ENCODE results near the gene RPS15A.

Gene RPS15A

DNA sequence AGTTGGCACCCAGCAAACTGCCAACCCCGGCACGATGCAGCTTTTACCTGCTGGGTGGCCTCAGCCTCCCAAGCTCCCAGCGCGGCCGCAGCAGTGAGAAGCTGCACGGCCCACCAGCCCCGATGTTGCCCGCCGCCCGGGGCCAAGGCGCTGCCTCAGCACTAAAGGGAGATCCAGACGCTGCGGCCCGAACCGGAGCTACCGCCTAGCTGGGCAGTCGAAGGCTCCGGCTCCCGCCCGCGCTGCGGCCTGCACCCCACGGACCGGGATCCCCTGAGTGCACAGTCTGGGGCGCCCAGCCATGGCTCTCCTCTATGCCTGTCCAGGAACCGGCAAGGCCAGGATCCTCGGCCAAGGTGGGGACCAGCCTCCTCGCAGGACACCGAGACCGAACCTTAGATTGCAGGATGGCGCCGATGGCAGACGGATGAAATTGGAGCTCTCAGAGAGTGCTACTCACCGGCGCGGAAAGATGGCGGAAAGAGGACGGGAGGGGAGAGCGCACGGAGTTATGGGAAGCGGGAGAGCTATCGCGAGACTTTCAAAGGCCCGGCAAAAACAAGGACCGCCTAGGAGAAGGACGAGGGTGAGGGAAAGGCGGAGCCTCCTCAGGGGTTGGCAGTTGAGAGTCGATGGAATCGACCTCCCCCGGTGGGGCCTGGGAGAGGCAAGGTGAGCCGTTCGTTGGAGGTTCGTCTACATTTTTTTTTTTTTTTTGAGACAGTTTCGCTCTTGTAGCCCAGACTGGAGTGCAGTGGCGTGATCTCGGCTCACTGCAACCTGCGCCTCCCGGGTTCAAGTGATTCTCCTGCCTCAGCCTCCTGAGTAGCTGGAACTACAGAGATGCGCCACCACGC lies at the start of gene RPS15A:
RPS15A (minus strand) TSS at position 485 of the 857 bp plus-strand sequence. CDS start 1,221 bp downstream, outside the sequence.
- peak; percentile 96 for DNase-seq
- Histone ChIP-seq H3K9me3 (ENCODE audit: severe bottlenecking) (no peaks in the 10 kb centered on the region), H3K4me3 (ENCODE audit: low read depth, low read length) (peak within 1 kb of the TSS; percentile 95), H3K36me3 (peaks cover 90% of the 10 kb centered on the region), H3K27ac (peak within 1 kb of the TSS; percentile 94), H3K27me3 (ENCODE audit: insufficient read depth, low read depth, severe bottlenecking) (no peaks in the 10 kb centered on the region)
- TF ChIP-seq, protein P1, sequence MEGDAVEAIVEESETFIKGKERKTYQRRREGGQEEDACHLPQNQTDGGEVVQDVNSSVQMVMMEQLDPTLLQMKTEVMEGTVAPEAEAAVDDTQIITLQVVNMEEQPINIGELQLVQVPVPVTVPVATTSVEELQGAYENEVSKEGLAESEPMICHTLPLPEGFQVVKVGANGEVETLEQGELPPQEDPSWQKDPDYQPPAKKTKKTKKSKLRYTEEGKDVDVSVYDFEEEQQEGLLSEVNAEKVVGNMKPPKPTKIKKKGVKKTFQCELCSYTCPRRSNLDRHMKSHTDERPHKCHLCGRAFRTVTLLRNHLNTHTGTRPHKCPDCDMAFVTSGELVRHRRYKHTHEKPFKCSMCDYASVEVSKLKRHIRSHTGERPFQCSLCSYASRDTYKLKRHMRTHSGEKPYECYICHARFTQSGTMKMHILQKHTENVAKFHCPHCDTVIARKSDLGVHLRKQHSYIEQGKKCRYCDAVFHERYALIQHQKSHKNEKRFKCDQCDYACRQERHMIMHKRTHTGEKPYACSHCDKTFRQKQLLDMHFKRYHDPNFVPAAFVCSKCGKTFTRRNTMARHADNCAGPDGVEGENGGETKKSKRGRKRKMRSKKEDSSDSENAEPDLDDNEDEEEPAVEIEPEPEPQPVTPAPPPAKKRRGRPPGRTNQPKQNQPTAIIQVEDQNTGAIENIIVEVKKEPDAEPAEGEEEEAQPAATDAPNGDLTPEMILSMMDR (IDR thresholded peaks at IDR 0.05; ENCODE audit: low read depth, low read length) = no peak

DNA sequence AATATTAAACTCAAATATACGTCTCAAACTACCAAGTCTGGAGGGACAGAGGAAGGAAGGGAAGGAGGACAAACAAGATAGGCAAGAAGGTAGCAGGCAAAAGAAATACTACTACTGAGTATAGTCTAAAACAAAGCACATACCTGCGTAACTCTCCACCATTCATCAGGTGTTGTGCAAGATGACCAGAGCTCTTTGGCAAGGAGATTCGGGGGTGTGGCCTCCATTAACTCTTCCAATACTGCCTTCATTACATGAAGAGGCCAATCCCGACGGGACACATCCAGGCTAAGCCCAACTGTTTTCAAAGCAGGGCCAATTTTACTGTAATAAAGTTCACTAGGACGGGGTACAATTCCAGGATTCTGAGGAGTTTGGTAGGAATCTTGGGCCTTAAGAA lies 49.4 kb upstream of the RPS15A start:
- peaks cover 82% of the 10 kb centered on the region for H3K36me3 ChIP-seq
- DNase-seq = no peak
- H3K27ac ChIP-seq = no peak overlapping the region
- no peaks in the 10 kb centered on the region for H3K9me3 ChIP-seq (ENCODE audit: severe bottlenecking)
- no peaks in the 10 kb centered on the region for H3K27me3 ChIP-seq (ENCODE audit: insufficient read depth, low read depth, severe bottlenecking)
- TF ChIP-seq, protein P1 (IDR thresholded peaks at IDR 0.05; ENCODE audit: low read depth, low read length) = no peak
- H3K4me3 ChIP-seq (ENCODE audit: low read depth, low read length) = no peak overlapping the region

DNA sequence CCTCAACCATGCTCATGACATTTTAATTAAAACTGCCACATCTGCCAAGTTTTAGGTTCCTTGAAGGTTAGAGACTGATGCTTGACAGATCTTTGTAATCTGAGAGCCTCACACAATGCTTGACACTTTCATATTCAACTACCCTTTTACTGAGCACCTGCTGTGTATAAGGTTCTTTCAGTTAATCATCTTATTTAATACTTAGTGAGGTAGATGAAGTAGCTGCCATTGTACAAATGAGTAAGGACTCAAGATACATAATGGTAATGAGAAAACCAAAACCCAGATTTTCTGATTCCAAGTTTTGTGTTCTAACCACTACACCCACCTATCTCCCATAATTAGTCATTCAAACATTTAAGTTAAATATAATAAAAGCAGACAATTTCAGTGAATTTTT lies 46.6 kb upstream of the RPS15A start:
- H3K4me3 ChIP-seq (ENCODE audit: low read depth, low read length) = no peak overlapping the region
- no peaks in the 10 kb centered on the region for H3K27me3 ChIP-seq (ENCODE audit: insufficient read depth, low read depth, severe bottlenecking)
- TF ChIP-seq, protein P1 (IDR thresholded peaks at IDR 0.05; ENCODE audit: low read depth, low read length) = no peak
- no peaks in the 10 kb centered on the region for H3K9me3 ChIP-seq (ENCODE audit: severe bottlenecking)
- no peak for DNase-seq
- peaks cover 91% of the 10 kb centered on the region for H3K36me3 ChIP-seq
- no peak overlapping the region for H3K27ac ChIP-seq

DNA sequence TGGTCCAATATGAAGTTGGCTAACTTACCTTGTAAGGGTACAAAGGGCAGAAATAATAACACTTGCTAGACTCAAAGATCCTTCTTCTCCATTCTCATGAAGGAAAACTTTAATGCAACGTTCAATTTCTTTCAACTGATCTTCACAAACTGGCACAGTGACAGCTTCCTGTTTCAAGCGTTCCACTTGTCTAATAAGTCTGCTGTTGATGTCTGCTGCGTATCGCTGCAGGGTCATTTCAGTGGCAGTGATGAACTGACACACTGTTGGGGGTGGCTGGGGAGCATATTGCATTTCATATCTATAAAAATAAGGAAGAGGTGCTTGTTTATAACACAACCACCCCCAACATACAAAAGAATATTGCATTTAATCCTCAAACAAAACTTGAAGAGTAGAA lies 44.7 kb upstream of the RPS15A start:
- TF ChIP-seq, protein P1 (IDR thresholded peaks at IDR 0.05; ENCODE audit: low read depth, low read length) = no peak
- DNase-seq = no peak
- no peak overlapping the region for H3K4me3 ChIP-seq (ENCODE audit: low read depth, low read length)
- no peaks in the 10 kb centered on the region for H3K27me3 ChIP-seq (ENCODE audit: insufficient read depth, low read depth, severe bottlenecking)
- H3K9me3 ChIP-seq (ENCODE audit: severe bottlenecking) = no peaks in the 10 kb centered on the region
- peaks cover 92% of the 10 kb centered on the region for H3K36me3 ChIP-seq
- H3K27ac ChIP-seq = no peak overlapping the region

- Histone ChIP-seq H3K4me3 (ENCODE audit: low read depth, low read length) (no peak overlapping the region), H3K27me3 (ENCODE audit: insufficient read depth, low read depth, severe bottlenecking) (no peaks in the 10 kb centered on the region), H3K27ac (no peak overlapping the region), H3K36me3 (peaks cover 94% of the 10 kb centered on the region), H3K9me3 (ENCODE audit: severe bottlenecking) (no peaks in the 10 kb centered on the region)
- TF ChIP-seq, protein P1 (IDR thresholded peaks at IDR 0.05; ENCODE audit: low read depth, low read length) = no peak
- no peak for DNase-seq
Measured at GRCh38 chr16:18833707-18834505, 43.8 kb upstream of the RPS15A start.

Measured in WERI-Rb-1 (cell line).